ENCODE data around the gene SNX20.

Gene SNX20

GRCh38 chr16:50702725-50703124, 21.6 kb upstream of the SNX20 start:
- no peak for DNase-seq

GRCh38 chr16:50699326-50700159, 18.4 kb upstream of the SNX20 start:
- DNase-seq: no peak

GRCh38 chr16:50697881-50698767, 17.0 kb upstream of the SNX20 start:
- no peak for DNase-seq

- DNase-seq: no peak
These were observed 16.3 kb upstream of the SNX20 start for GRCh38 chr16:50697421-50697715.

GRCh38 chr16:50696575-50697420, 15.7 kb upstream of the SNX20 start:
- no peak for DNase-seq

- DNase-seq: no peak
These were observed 15.0 kb upstream of the SNX20 start for GRCh38 chr16:50696126-50696525.

- no peak for DNase-seq
These were observed 14.2 kb upstream of the SNX20 start for GRCh38 chr16:50695017-50696000.

- no peak for DNase-seq
These were observed 13.1 kb upstream of the SNX20 start for GRCh38 chr16:50694206-50694605.

- DNase-seq: no peak
These were observed 12.1 kb upstream of the SNX20 start, which contains the start of gene NOD2 for GRCh38 chr16:50692999-50693781. TSS of gene NOD2 (plus strand) at chr16:50693606. CDS start at chr16:50699496, 5,890 bp downstream.

- no peak for DNase-seq
These were observed 11.5 kb upstream of the SNX20 start for GRCh38 chr16:50692644-50692998.

- DNase-seq: no peak
These were observed 9.1 kb upstream of the SNX20 start for GRCh38 chr16:50690177-50690576.

- no peak for DNase-seq
These were observed 7.8 kb upstream of the SNX20 start for GRCh38 chr16:50688867-50689266.

- no peak for DNase-seq
These were observed 7.0 kb upstream of the SNX20 start for GRCh38 chr16:50688083-50688482.

GRCh38 chr16:50685462-50686063, 4.5 kb upstream of the SNX20 start:
- no peak for DNase-seq

GRCh38 chr16:50684823-50685461, 3.8 kb upstream of the SNX20 start:
- no peak for DNase-seq

- no peak for DNase-seq
These were observed 2.7 kb upstream of the SNX20 start for GRCh38 chr16:50683689-50684374.

GRCh38 chr16:50680556-50680893, 587 bp downstream of the SNX20 start:
- no peak for DNase-seq

- DNase-seq: no peak
These were observed 1.2 kb downstream of the SNX20 start for GRCh38 chr16:50679676-50680555.

- no peak for DNase-seq
These were observed 1.8 kb downstream of the SNX20 start for GRCh38 chr16:50679266-50679665.
